Neural cell (in vitro differentiated cells): Measurements from ENCODE around the gene ZNF641.

Source experiments
- EP300 ChIP-seq: fragments of 450-650 bp; conservative IDR thresholded peaks from 2 replicates; pipeline ENCODE4 v1.6.1; 2014; ENCODE audit warnings: antibody characterized with exemption, mild to moderate bottlenecking, moderate library complexity; ENCODE audit not compliant: poor library complexity, severe bottlenecking
- EZH2 ChIP-seq: fragments of 200-600, 300-800 bp; shearing (Covaris generic), sonication (generic); IDR thresholded peaks from 2 replicates; pipeline ENCODE4 v1.6.1; 2014; ENCODE audit warnings: antibody characterized with exemption, low read length, borderline replicate concordance, mild to moderate bottlenecking; ENCODE audit not compliant: insufficient read depth, poor library complexity, severe bottlenecking
- MXI1 ChIP-seq: fragments of 450-650 bp; conservative IDR thresholded peaks from 2 replicates; pipeline ENCODE4 v1.6.1; 2014; ENCODE audit warnings: antibody characterized with exemption, mild to moderate bottlenecking; ENCODE audit not compliant: poor library complexity, severe bottlenecking
- POLR2AphosphoS5 ChIP-seq: IDR thresholded peaks from 2 replicates; pipeline ENCODE4 v1.6.1; 2012
- RAD21 ChIP-seq: fragments of 450-650 bp; conservative IDR thresholded peaks from 2 replicates; pipeline ENCODE4 v1.6.1; 2014; ENCODE audit warnings: antibody characterized with exemption, mild to moderate bottlenecking, moderate library complexity
- TF ChIP-seq, protein P1 (sequence below): IDR thresholded peaks from 2 replicates; pipeline ENCODE4 v1.6.1; 2012; ENCODE audit warnings: borderline replicate concordance
- TF ChIP-seq, protein P2 (sequence below): fragments of 450-650 bp; IDR thresholded peaks from 2 replicates; pipeline ENCODE4 v1.5.1; 2014; ENCODE audit warnings: antibody characterized with exemption, mild to moderate bottlenecking, moderate library complexity; ENCODE audit not compliant: poor library complexity, severe bottlenecking

DNA sequence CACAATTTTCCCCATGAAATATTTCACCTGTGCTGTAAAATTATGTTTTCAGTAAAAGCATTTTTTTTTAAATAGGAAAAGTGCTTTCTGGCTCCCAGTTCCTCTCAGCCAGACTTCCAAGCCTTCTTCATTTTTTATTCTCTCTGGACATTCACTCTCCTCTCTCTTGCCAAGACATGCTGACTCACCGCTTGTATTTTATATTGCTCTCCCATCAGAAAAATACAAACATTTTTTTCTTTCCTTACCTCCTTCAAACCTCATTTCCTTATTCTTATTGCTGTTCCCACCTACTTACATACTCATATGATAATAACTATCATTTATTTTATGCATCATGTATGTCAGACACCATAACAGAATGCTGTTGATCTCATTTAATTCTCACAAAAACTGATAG lies 37.7 kb upstream of the ZNF641 start:
- TF ChIP-seq POLR2AphosphoS5 (no peak), MXI1 (no peak), EZH2 (no peak), EP300 (no peak), RAD21 (no peak)
- TF ChIP-seq, protein P1, sequence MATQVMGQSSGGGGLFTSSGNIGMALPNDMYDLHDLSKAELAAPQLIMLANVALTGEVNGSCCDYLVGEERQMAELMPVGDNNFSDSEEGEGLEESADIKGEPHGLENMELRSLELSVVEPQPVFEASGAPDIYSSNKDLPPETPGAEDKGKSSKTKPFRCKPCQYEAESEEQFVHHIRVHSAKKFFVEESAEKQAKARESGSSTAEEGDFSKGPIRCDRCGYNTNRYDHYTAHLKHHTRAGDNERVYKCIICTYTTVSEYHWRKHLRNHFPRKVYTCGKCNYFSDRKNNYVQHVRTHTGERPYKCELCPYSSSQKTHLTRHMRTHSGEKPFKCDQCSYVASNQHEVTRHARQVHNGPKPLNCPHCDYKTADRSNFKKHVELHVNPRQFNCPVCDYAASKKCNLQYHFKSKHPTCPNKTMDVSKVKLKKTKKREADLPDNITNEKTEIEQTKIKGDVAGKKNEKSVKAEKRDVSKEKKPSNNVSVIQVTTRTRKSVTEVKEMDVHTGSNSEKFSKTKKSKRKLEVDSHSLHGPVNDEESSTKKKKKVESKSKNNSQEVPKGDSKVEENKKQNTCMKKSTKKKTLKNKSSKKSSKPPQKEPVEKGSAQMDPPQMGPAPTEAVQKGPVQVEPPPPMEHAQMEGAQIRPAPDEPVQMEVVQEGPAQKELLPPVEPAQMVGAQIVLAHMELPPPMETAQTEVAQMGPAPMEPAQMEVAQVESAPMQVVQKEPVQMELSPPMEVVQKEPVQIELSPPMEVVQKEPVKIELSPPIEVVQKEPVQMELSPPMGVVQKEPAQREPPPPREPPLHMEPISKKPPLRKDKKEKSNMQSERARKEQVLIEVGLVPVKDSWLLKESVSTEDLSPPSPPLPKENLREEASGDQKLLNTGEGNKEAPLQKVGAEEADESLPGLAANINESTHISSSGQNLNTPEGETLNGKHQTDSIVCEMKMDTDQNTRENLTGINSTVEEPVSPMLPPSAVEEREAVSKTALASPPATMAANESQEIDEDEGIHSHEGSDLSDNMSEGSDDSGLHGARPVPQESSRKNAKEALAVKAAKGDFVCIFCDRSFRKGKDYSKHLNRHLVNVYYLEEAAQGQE = no peak
- TF ChIP-seq, protein P2, sequence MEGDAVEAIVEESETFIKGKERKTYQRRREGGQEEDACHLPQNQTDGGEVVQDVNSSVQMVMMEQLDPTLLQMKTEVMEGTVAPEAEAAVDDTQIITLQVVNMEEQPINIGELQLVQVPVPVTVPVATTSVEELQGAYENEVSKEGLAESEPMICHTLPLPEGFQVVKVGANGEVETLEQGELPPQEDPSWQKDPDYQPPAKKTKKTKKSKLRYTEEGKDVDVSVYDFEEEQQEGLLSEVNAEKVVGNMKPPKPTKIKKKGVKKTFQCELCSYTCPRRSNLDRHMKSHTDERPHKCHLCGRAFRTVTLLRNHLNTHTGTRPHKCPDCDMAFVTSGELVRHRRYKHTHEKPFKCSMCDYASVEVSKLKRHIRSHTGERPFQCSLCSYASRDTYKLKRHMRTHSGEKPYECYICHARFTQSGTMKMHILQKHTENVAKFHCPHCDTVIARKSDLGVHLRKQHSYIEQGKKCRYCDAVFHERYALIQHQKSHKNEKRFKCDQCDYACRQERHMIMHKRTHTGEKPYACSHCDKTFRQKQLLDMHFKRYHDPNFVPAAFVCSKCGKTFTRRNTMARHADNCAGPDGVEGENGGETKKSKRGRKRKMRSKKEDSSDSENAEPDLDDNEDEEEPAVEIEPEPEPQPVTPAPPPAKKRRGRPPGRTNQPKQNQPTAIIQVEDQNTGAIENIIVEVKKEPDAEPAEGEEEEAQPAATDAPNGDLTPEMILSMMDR = no peak
